Measurements from ENCODE around the gene FANCB. TPM values are rescaled to one million over a fixed set of nuclear protein-coding genes. Genes with fewer than 3 reads are reported as not detected.

The FANCB gene
- total and polyA plus RNA-seq, 4 donors = 0.38 to 2.0 (median 1.7) TPM; not detected in 1

DNA sequence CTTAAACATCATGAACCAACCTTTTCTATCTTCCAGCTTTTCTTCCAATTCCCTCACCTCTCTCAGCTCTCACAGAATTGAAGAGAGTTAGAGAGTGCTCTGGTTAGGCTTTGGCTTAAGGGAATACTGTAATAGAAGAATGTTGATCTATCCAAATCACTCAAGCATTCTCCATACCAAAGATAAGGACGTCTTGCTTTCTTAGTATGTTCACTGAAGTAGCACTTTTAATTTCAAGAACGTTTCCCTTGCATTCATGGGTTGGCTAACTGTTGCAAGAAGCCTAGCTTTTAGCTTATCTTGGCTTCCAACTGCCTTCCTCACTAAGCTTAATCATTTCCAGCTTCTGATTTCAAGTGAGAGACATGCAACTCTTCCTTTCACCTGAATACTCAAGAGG lies 43.2 kb downstream of the FANCB start:
- 43 to 60% methylated on average over 2 of the region's 2 CpGs for WGBS, 2 donors
- Histone ChIP-seq H3K27ac (ENCODE audit: low read depth in 1 of 2, low read length in 2 of 2) (no peak overlapping the region), H3K4me1 (ENCODE audit: control insufficient read depth in 1 of 2, insufficient read depth in 2 of 2, low read length in 2 of 2) (no peaks in the 10 kb centered on the region), H3K27me3 (ENCODE audit: control insufficient read depth in 1 of 2, insufficient read depth in 2 of 2, low read length in 1 of 2) (no peaks in the 10 kb centered on the region), H3K36me3 (ENCODE audit: control insufficient read depth in 1 of 2, insufficient read depth in 2 of 2, low read length in 1 of 2) (no peaks in the 10 kb centered on the region), H3K9me3 (ENCODE audit: control insufficient read depth, low read length) (no peaks in the 10 kb centered on the region), H3K4me3 (ENCODE audit: low read length in 2 of 2) (no peak overlapping the region)
- intact Hi-C loops (cut with DNase I) = no loop called here
- DNase-seq (no peak), ATAC-seq (ENCODE audit: low FRiP score) (no peak)

DNA sequence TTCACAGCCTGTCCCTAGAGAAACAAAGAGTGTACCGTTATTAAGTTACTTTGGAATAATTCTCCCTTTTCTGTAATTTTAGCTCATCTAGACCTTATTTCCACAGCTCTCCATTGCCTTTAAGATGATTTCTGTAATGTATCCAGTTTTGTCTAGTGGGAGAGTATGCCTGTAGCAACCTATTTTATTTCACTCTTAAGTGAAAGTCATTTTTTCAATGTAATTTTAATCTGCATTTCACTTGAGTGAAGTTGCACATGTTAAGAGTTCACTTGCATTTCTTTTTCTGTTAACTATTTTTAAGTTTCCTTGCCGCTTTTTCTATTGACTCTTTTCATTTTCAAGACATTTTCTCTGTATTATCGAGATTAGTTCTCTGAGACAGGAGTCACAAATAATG lies 46.5 kb downstream of the FANCB start:
- DNase-seq (no peak), ATAC-seq (ENCODE audit: low FRiP score) (no peak)
- H3K27ac ChIP-seq (ENCODE audit: low read depth in 1 of 2, low read length in 2 of 2) = no peak overlapping the region
- H3K27me3 ChIP-seq (ENCODE audit: control insufficient read depth in 1 of 2, insufficient read depth in 2 of 2, low read length in 1 of 2) = no peaks in the 10 kb centered on the region
- intact Hi-C loops (cut with DNase I) = no loop called here
- H3K4me3 ChIP-seq (ENCODE audit: low read length in 2 of 2) = no peak overlapping the region
- no peaks in the 10 kb centered on the region for H3K4me1 ChIP-seq (ENCODE audit: control insufficient read depth in 1 of 2, insufficient read depth in 2 of 2, low read length in 2 of 2)
- 37 to 45% methylated on average over 3 of the region's 3 CpGs for WGBS, 2 donors
- H3K9me3 ChIP-seq (ENCODE audit: control insufficient read depth, low read length) = no peaks in the 10 kb centered on the region
- no peaks in the 10 kb centered on the region for H3K36me3 ChIP-seq (ENCODE audit: control insufficient read depth in 1 of 2, insufficient read depth in 2 of 2, low read length in 1 of 2)

GRCh38 chrX:14825851-14826250 lies 47.0 kb downstream of the FANCB start:
- Histone ChIP-seq H3K4me1 (ENCODE audit: control insufficient read depth in 1 of 2, insufficient read depth in 2 of 2, low read length in 2 of 2) (no peaks in the 10 kb centered on the region), H3K27ac (ENCODE audit: low read depth in 1 of 2, low read length in 2 of 2) (no peak overlapping the region), H3K27me3 (ENCODE audit: control insufficient read depth in 1 of 2, insufficient read depth in 2 of 2, low read length in 1 of 2) (no peaks in the 10 kb centered on the region), H3K36me3 (ENCODE audit: control insufficient read depth in 1 of 2, insufficient read depth in 2 of 2, low read length in 1 of 2) (no peaks in the 10 kb centered on the region), H3K9me3 (ENCODE audit: control insufficient read depth, low read length) (no peaks in the 10 kb centered on the region), H3K4me3 (ENCODE audit: low read length in 2 of 2) (no peak overlapping the region)
- intact Hi-C loops (cut with DNase I) = no loop called here
- ATAC-seq (ENCODE audit: low FRiP score) (no peak), DNase-seq (no peak)

DNA sequence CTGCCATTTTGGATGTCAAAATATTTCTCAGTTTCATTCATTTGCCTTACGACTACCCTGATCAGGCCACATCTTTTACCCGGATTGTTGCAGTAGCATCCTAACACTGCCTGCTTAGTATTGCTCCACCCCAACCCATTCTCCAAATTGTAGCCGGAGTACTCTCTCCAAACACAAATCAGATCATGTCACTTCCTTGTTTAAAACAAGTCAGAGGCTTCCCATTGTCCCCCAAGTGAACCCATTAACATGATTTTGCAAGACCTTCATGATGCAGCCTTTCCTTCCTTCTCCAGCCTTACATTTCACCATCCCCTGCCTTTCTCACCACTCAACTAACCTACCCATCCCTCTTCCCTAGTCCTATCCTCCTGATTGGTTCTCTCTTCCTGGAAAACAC lies 53.1 kb downstream of the FANCB start:
- ATAC-seq (ENCODE audit: low FRiP score) = no peak
- H3K27ac ChIP-seq (ENCODE audit: low read depth in 1 of 2, low read length in 2 of 2) = no peak overlapping the region
- H3K9me3 ChIP-seq (ENCODE audit: control insufficient read depth, low read length) = no peaks in the 10 kb centered on the region
- DNase-seq = no peak
- H3K27me3 ChIP-seq (ENCODE audit: control insufficient read depth in 1 of 2, insufficient read depth in 2 of 2, low read length in 1 of 2) = no peaks in the 10 kb centered on the region
- intact Hi-C loops (cut with DNase I) = no loop called here
- WGBS, 2 donors = 85 to 95% methylated on average over 3 of the region's 3 CpGs
- H3K4me3 ChIP-seq (ENCODE audit: low read length in 2 of 2) = no peak overlapping the region
- H3K36me3 ChIP-seq (ENCODE audit: control insufficient read depth in 1 of 2, insufficient read depth in 2 of 2, low read length in 1 of 2) = no peaks in the 10 kb centered on the region
- H3K4me1 ChIP-seq (ENCODE audit: control insufficient read depth in 1 of 2, insufficient read depth in 2 of 2, low read length in 2 of 2) = no peaks in the 10 kb centered on the region

DNA sequence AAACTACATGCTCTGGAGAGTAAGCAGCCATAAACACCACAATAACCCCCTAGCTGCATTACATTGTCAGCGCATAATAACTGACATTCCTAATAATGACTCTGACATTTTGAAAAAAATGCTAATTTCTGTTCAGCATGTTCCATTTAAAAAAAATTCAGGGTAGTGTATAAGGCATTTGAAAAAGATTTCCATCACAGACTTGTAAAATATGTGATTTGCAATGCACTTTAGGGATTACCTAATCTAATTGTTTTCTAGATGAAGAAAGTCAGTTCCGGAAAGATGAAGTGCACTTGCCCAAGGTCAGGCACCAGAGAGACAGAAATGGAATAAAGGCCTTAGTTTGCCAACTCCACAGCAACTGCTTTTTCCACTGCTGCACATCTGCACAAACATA lies 55.3 kb downstream of the FANCB start:
- 78 to 86% methylated on average over 2 of the region's 2 CpGs for WGBS, 2 donors
- ATAC-seq (ENCODE audit: low FRiP score) = no peak
- intact Hi-C loops (cut with DNase I) = no loop called here

GRCh38 chrX:14802943-14803710 lies 69.7 kb downstream of the FANCB start:
- intact Hi-C loops (cut with DNase I) = no loop called here
- Histone ChIP-seq H3K36me3 (ENCODE audit: control insufficient read depth in 1 of 2, insufficient read depth in 2 of 2, low read length in 1 of 2) (no peaks in the 10 kb centered on the region), H3K4me3 (ENCODE audit: low read length in 2 of 2) (no peak overlapping the region), H3K9me3 (ENCODE audit: control insufficient read depth, low read length) (no peaks in the 10 kb centered on the region), H3K27ac (ENCODE audit: low read depth in 1 of 2, low read length in 2 of 2) (no peak overlapping the region), H3K27me3 (ENCODE audit: control insufficient read depth in 1 of 2, insufficient read depth in 2 of 2, low read length in 1 of 2) (no peaks in the 10 kb centered on the region), H3K4me1 (ENCODE audit: control insufficient read depth in 1 of 2, insufficient read depth in 2 of 2, low read length in 2 of 2) (no peaks in the 10 kb centered on the region)
- ATAC-seq (ENCODE audit: low FRiP score) (no peak), DNase-seq (no peak)
- 84 to 95% methylated on average over 1 of the region's 1 CpG for WGBS, 2 donors

More for the DNA sequence above, 55.3 kb downstream of the FANCB start:
- no peaks in the 10 kb centered on the region for H3K4me1 ChIP-seq (ENCODE audit: control insufficient read depth in 1 of 2, insufficient read depth in 2 of 2, low read length in 2 of 2)
- no peaks in the 10 kb centered on the region for H3K9me3 ChIP-seq (ENCODE audit: control insufficient read depth, low read length)
- no peak for DNase-seq
- H3K36me3 ChIP-seq (ENCODE audit: control insufficient read depth in 1 of 2, insufficient read depth in 2 of 2, low read length in 1 of 2) = no peaks in the 10 kb centered on the region
- H3K4me3 ChIP-seq (ENCODE audit: low read length in 2 of 2) = no peak overlapping the region
- H3K27me3 ChIP-seq (ENCODE audit: control insufficient read depth in 1 of 2, insufficient read depth in 2 of 2, low read length in 1 of 2) = no peaks in the 10 kb centered on the region
- no peak overlapping the region for H3K27ac ChIP-seq (ENCODE audit: low read depth in 1 of 2, low read length in 2 of 2)

GRCh38 chrX:14801136-14801535 lies 71.7 kb downstream of the FANCB start:
- Histone ChIP-seq H3K4me3 (ENCODE audit: low read length in 2 of 2) (no peak overlapping the region), H3K27ac (ENCODE audit: low read depth in 1 of 2, low read length in 2 of 2) (no peak overlapping the region), H3K9me3 (ENCODE audit: control insufficient read depth, low read length) (no peaks in the 10 kb centered on the region), H3K27me3 (ENCODE audit: control insufficient read depth in 1 of 2, insufficient read depth in 2 of 2, low read length in 1 of 2) (no peaks in the 10 kb centered on the region), H3K4me1 (ENCODE audit: control insufficient read depth in 1 of 2, insufficient read depth in 2 of 2, low read length in 2 of 2) (no peaks in the 10 kb centered on the region), H3K36me3 (ENCODE audit: control insufficient read depth in 1 of 2, insufficient read depth in 2 of 2, low read length in 1 of 2) (no peaks in the 10 kb centered on the region)
- DNase-seq (no peak), ATAC-seq (ENCODE audit: low FRiP score) (no peak)
- intact Hi-C loops (cut with DNase I) = no loop called here
- 61 to 84% methylated on average over 2 of the region's 2 CpGs for WGBS, 2 donors

- DNase-seq (no peak), ATAC-seq (ENCODE audit: low FRiP score) (no peak)
- Histone ChIP-seq H3K36me3 (ENCODE audit: control insufficient read depth in 1 of 2, insufficient read depth in 2 of 2, low read length in 1 of 2) (no peaks in the 10 kb centered on the region), H3K27me3 (ENCODE audit: control insufficient read depth in 1 of 2, insufficient read depth in 2 of 2, low read length in 1 of 2) (no peaks in the 10 kb centered on the region), H3K4me3 (ENCODE audit: low read length in 2 of 2) (no peak overlapping the region), H3K4me1 (ENCODE audit: control insufficient read depth in 1 of 2, insufficient read depth in 2 of 2, low read length in 2 of 2) (no peaks in the 10 kb centered on the region), H3K9me3 (ENCODE audit: control insufficient read depth, low read length) (no peaks in the 10 kb centered on the region), H3K27ac (ENCODE audit: low read depth in 1 of 2, low read length in 2 of 2) (no peak overlapping the region)
- intact Hi-C loops (cut with DNase I) = no loop called here
- 69 to 82% methylated on average over 3 of the region's 3 CpGs for WGBS, 2 donors
Observed at GRCh38 chrX:14798805-14799397, 74.0 kb downstream of the FANCB start.
